ENCODE data around the gene TLR5.

DNA sequence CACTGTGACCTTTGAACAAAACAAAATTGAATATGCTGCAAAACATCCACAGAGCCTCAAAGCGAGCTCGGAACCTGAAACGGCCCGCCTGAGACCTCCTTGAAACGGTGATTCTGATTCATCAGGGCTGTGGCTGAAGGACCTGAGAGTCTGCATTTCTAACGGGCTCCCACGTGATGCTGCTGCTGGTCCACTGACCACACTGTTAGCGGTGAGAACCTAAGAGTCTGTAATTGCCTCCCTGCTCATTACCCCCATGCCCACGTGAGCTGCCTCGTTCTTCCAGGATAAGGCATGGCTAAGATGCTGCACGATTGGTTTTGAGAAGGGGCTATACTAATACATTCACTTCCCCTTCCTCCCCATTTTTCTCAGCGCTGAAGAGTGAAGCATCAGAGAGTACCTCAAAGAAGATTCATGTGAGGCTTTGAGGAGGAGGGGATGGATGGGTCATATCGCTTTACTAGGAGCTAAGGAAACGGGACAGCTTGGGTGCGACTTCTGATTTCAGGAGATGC, 9.7 kb downstream of the TLR5 start:
- TF ChIP-seq CTCF (IDR thresholded peaks at IDR 0.05) (peak in 2 of 4 experiments; percentile 85 to 94), POLR2A (IDR thresholded peaks at IDR 0.05) (no peak), EP300 (IDR thresholded peaks at IDR 0.05) (no peak), POLR2AphosphoS5 (IDR thresholded peaks at IDR 0.05) (no peak)
